MM.1S (cell line): ENCODE data around the gene STK39.

Experiments used
- EZH2 ChIP-seq: fragments of 300-600 bp; sonication (generic); optimal IDR thresholded peaks from 2 replicates; pipeline ENCODE3; 2017; ENCODE audit warnings: low read depth, mild to moderate bottlenecking, antibody characterized with exemption, low read length, mixed read lengths
- TF ChIP-seq, protein P1 (sequence below): fragments of 300-600 bp; sonication (generic); IDR thresholded peaks from 2 replicates; pipeline ENCODE4 v1.5.1; 2016; ENCODE audit warnings: antibody characterized with exemption, low read length, mixed read lengths

DNA sequence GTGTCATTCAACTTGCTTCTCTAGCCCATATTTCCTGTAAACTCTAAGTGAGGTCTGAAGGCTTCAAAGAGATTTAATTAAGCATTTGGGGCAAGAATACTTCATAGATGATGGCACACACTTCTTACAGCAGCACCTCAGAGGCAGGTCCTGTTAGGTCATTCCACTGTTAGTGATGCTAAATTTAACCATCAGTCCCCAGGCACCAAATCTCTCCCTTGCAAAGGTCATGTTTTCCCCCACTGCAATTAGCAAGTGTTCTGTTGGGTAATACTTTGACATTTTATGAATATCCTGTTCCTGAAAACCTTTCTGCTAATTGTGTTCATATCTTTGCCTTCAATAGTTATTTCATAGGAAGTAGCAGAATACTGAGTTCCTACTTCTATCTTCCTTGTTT is 117.0 kb downstream of the STK39 start:
- TF ChIP-seq, protein P1, sequence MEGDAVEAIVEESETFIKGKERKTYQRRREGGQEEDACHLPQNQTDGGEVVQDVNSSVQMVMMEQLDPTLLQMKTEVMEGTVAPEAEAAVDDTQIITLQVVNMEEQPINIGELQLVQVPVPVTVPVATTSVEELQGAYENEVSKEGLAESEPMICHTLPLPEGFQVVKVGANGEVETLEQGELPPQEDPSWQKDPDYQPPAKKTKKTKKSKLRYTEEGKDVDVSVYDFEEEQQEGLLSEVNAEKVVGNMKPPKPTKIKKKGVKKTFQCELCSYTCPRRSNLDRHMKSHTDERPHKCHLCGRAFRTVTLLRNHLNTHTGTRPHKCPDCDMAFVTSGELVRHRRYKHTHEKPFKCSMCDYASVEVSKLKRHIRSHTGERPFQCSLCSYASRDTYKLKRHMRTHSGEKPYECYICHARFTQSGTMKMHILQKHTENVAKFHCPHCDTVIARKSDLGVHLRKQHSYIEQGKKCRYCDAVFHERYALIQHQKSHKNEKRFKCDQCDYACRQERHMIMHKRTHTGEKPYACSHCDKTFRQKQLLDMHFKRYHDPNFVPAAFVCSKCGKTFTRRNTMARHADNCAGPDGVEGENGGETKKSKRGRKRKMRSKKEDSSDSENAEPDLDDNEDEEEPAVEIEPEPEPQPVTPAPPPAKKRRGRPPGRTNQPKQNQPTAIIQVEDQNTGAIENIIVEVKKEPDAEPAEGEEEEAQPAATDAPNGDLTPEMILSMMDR, result no peak
- TF ChIP-seq EZH2, result no peak
